HepG2 (cell line): ENCODE measurements around the gene ADRA1B. TPM values are rescaled to one million over a fixed set of nuclear protein-coding genes. Genes with fewer than 3 reads are reported as not detected.

ENCODE experiments used
- CBX5 ChIP-seq: sonication (generic); formaldehyde crosslinking; IDR thresholded peaks from 2 replicates; pipeline ENCODE4 v1.4.0; 2020; ENCODE audit warnings: missing genetic modification reagents, borderline replicate concordance
- CHD4 ChIP-seq: fragments of 200-600 bp; sonication (generic); IDR thresholded peaks from 2 replicates; pipeline ENCODE4 v1.7.0; 2017; ENCODE audit warnings: mild to moderate bottlenecking, low read length, borderline replicate concordance
- ERF ChIP-seq: IDR thresholded peaks from 2 replicates; pipeline ENCODE4 v1.6.1; 2018; ENCODE audit warnings: missing biosample characterization, missing genetic modification reagents
- GATA4 ChIP-seq: sonication (generic); IDR thresholded peaks from 2 replicates; pipeline ENCODE4 v1.6.1; 2016; ENCODE audit warnings: antibody characterized with exemption, low read depth, borderline replicate concordance
- HDAC1 ChIP-seq: sonication (generic); formaldehyde crosslinking; IDR thresholded peaks from 2 replicates; pipeline ENCODE4 v1.5.1; 2020; ENCODE audit warnings: mild to moderate bottlenecking, missing genetic modification reagents
- HES4 ChIP-seq: sonication (generic); formaldehyde crosslinking; IDR thresholded peaks from 2 replicates; pipeline ENCODE4 v1.9.0; 2021; ENCODE audit warnings: mild to moderate bottlenecking, missing genetic modification reagents, borderline replicate concordance
- HINFP ChIP-seq: sonication (generic); formaldehyde crosslinking; IDR thresholded peaks from 2 replicates; pipeline ENCODE4 v1.4.0; 2020; ENCODE audit warnings: low read depth, mild to moderate bottlenecking, missing genetic modification reagents
- KDM5A ChIP-seq: fragments of 200-600 bp; sonication (generic); IDR thresholded peaks from 2 replicates; pipeline ENCODE4 v1.7.0; 2018; ENCODE audit warnings: antibody characterized with exemption, mild to moderate bottlenecking, low read length, borderline replicate concordance
- MED1 ChIP-seq: sonication (generic); formaldehyde crosslinking; IDR thresholded peaks from 2 replicates; pipeline ENCODE4 v1.4.0; 2020; ENCODE audit warnings: missing genetic modification reagents
- MED13 ChIP-seq: sonication (generic); formaldehyde crosslinking; IDR thresholded peaks from 2 replicates; pipeline ENCODE4 v1.5.0; 2020; ENCODE audit warnings: missing genetic modification reagents
- MXD4 ChIP-seq: IDR thresholded peaks from 2 replicates; pipeline ENCODE4 v1.6.1; 2016; ENCODE audit warnings: mild to moderate bottlenecking, missing biosample characterization, missing genetic modification reagents
- PHF20 ChIP-seq: sonication (generic); formaldehyde crosslinking; IDR thresholded peaks from 2 replicates; pipeline ENCODE4 v1.5.0; 2020; ENCODE audit warnings: mild to moderate bottlenecking, missing genetic modification reagents
- SIN3B ChIP-seq: fragments of 150-350 bp; IDR thresholded peaks from 2 replicates; pipeline ENCODE4 v1.6.1; 2014; ENCODE audit warnings: low read length
- ZNF253 ChIP-seq: sonication (generic); formaldehyde crosslinking; IDR thresholded peaks from 2 replicates; pipeline ENCODE4 v1.8.0; 2022; ENCODE audit warnings: mild to moderate bottlenecking, missing genetic modification reagents, borderline replicate concordance
- ZNF274 ChIP-seq: sonication (generic); formaldehyde crosslinking; IDR thresholded peaks from 2 replicates; pipeline ENCODE4 v1.5.1; 2020; ENCODE audit warnings: mild to moderate bottlenecking, missing genetic modification reagents
- ZNF496 ChIP-seq: sonication (generic); formaldehyde crosslinking; IDR thresholded peaks from 2 replicates; pipeline ENCODE4 v1.8.1; 2023; ENCODE audit warnings: mild to moderate bottlenecking, moderate library complexity, missing genetic modification reagents; ENCODE audit not compliant: insufficient replicate concordance
- polyA plus RNA-seq, 8 experiments: library from polyadenylated mRNA; depleted of rRNA in 3 of 8; stranded (reverse) in 7 of 8; unstranded in 1 of 8; fragments of >200 nt; fragmentation: Illumina TruSeq in 4 of 8; extraction: Trizol in 4 of 8; gene quantifications; 2 replicates each; pipeline versions ENCODE4 v1.2.1 to v1.2.3, GENCODE V29; 2011 to 2016; ENCODE audit warnings: low read depth in 4 of 8, missing spikeins in 1 of 8, mixed read lengths in 1 of 8; ENCODE audit not compliant: insufficient read depth in 1 of 8
- total RNA-seq, 5 experiments: library from RNA; depleted of rRNA; stranded (reverse); fragments of >200 nt; fragmentation: Illumina TruSeq; extraction: Trizol; gene quantifications; 2 replicates each; pipeline ENCODE4 v1.2.3, GENCODE V29; 2016; ENCODE audit warnings: low read depth in 1 of 5
- TF ChIP-seq, protein P1 (sequence below): sonication (generic); formaldehyde crosslinking; IDR thresholded peaks from 2 replicates; pipeline ENCODE4 v1.5.0; 2020; ENCODE audit warnings: mild to moderate bottlenecking, missing genetic modification reagents

Gene ADRA1B
- total and polyA plus RNA-seq, 2 of the 13 experiments (the other 11 are each of a cell fraction or from before 2014, with no cell fraction given), result not detected

DNA sequence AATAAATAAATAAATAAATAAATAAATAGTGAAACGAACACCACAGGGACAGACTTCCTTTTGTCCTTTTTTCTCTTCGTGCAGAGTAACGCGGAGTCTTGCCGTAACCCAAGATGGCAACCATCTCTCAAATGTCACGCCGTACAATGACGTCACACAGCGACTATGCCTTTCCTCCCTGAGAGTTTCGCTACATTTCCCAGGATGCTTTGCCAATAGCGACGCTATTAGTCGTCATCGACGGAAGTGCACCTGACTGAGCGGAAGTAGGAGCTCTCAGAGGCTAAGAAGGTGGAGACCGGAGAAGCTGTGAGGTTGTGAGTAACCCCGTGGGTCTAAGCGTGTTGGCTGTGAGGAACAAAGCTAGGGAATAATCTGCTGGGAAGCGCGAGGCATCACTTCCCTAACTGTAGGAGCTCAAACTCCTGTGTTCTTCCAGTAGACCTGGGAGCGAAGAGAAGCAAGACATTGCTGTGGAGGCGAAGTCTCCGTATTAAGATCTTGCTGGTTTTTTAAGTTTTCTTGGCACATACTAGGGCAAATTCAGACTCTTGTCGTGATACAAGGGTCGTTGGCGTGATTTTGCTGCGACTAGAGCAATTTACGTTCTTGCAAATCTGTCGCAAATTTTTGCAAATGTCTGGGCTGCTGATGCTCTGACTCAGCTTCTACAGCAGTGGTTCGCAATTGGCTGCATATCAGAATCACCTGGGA, 92.8 kb downstream of the ADRA1B start, which contains the start of gene TTC1 (continued):
- TF ChIP-seq, protein P1, sequence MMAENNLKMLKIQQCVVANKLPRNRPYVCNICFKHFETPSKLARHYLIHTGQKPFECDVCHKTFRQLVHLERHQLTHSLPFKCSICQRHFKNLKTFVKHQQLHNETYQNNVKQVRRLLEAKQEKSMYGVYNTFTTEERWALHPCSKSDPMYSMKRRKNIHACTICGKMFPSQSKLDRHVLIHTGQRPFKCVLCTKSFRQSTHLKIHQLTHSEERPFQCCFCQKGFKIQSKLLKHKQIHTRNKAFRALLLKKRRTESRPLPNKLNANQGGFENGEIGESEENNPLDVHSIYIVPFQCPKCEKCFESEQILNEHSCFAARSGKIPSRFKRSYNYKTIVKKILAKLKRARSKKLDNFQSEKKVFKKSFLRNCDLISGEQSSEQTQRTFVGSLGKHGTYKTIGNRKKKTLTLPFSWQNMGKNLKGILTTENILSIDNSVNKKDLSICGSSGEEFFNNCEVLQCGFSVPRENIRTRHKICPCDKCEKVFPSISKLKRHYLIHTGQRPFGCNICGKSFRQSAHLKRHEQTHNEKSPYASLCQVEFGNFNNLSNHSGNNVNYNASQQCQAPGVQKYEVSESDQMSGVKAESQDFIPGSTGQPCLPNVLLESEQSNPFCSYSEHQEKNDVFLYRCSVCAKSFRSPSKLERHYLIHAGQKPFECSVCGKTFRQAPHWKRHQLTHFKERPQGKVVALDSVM (CRISPR knock-in tag), result peak; percentile 37; the same call in 1 of the 2 replicates
- TF ChIP-seq PHF20 (peak; percentile 95), CHD4 (no peak), GATA4 (peak; percentile 65; the same call in 1 of the 2 replicates), ZNF274 (no peak), MED13 (no peak), MED1 (CRISPR knock-in tag) (peak; percentile 38; the same call in 1 of the 2 replicates), ZNF253 (no peak), HINFP (CRISPR knock-in tag) (no peak), KDM5A (peak; percentile 92), HES4 (no peak), ZNF496 (CRISPR knock-in tag) (no peak), SIN3B (peak; percentile 64; the same call in 1 of the 2 replicates), ERF (CRISPR knock-in tag) (0 out of 2 replicates have a peak, but pooled peaks have one; percentile 30), CBX5 (CRISPR knock-in tag) (peak; percentile 29; the same call in 1 of the 2 replicates), MXD4 (CRISPR knock-in tag) (peak; percentile 53; the same call in 1 of the 2 replicates), HDAC1 (CRISPR knock-in tag) (peak; percentile 79)
